IMR-90 (cell line): Measurements from ENCODE around the gene KRABD2.

Experiments
- ATAC-seq: fragments of 200-7000 bp; cut with Tn5 transposase; 2 replicates; pipeline ENCODE4 v1.9.1; 2020; ENCODE audit warnings: low read depth, mild to moderate bottlenecking, moderate library complexity
- BruUV-seq: library from RNA; stranded (reverse); fragments of 400-500 nt; replicated peaks from 2 replicates; lab custom pipeline; 2021; lab: Mats Ljungman, UMichigan
- CTCF ChIA-PET: fragments of 300-600 bp; formaldehyde crosslinking; extraction: SDS; loops from one replicate; lab custom pipeline; 2021; ENCODE audit warnings: antibody characterized with exemption; lab: Yijun Ruan, JAX
- POLR2A ChIA-PET: fragments of 300-600 bp; sonication (Branson Sonifier 250); formaldehyde crosslinking; loops from one replicate; lab custom pipeline; 2022; ENCODE audit warnings: antibody characterized with exemption; ENCODE audit not compliant: unreplicated experiment; lab: Charles Lee
- DNase-seq: peaks from one replicate; pipeline ENCODE4 v3.0.0; 2013
- H2AFZ ChIP-seq: replicated peaks from 2 replicates; pipeline ENCODE3; 2013; ENCODE audit warnings: low read length, mild to moderate bottlenecking; ENCODE audit not compliant: poor library complexity
- H2AK5ac ChIP-seq: 2 replicates; pipeline ENCODE4 v1.6.1; 2013; ENCODE audit warnings: low read depth, low read length, inconsistent platforms
- H2AK9ac ChIP-seq: replicated peaks from 2 replicates; pipeline ENCODE3; 2013; ENCODE audit warnings: mild to moderate bottlenecking, low read depth, low read length, moderate library complexity; ENCODE audit not compliant: poor library complexity
- H2BK120ac ChIP-seq: 2 replicates; pipeline ENCODE4 v1.6.1; 2013; ENCODE audit warnings: low read depth, low read length, inconsistent platforms
- H2BK15ac ChIP-seq: 3 replicates; pipeline ENCODE4 v1.6.1; 2013; ENCODE audit warnings: low read depth, low read length, inconsistent platforms
- H2BK20ac ChIP-seq: 2 replicates; pipeline ENCODE4 v1.6.1; 2013; ENCODE audit warnings: low read depth, mild to moderate bottlenecking, inconsistent platforms, low read length, moderate library complexity
- H2BK5ac ChIP-seq: 2 replicates; pipeline ENCODE4 v1.6.1; 2013; ENCODE audit warnings: mild to moderate bottlenecking, low read depth, low read length, inconsistent platforms; ENCODE audit not compliant: poor library complexity, severe bottlenecking
- H3K14ac ChIP-seq: replicated peaks from 2 replicates; pipeline ENCODE4 v1.6.1; 2013; ENCODE audit warnings: low read depth, low read length, inconsistent platforms
- H3K18ac ChIP-seq: 2 replicates; pipeline ENCODE4 v1.6.1; 2013; ENCODE audit warnings: low read depth, low read length, control low read depth
- H3K23ac ChIP-seq: 2 replicates; pipeline ENCODE4 v1.6.1; 2013; ENCODE audit warnings: low read depth, low read length, inconsistent platforms
- H3K27ac ChIP-seq: 2 replicates; pipeline ENCODE4 v1.5.1; 2013; ENCODE audit warnings: mild to moderate bottlenecking, control low read depth, low read length; ENCODE audit not compliant: insufficient read depth
- H3K27me3 ChIP-seq: 2 replicates; pipeline ENCODE4 v1.6.1; 2013; ENCODE audit warnings: low read length; ENCODE audit not compliant: control insufficient read depth, insufficient read depth
- H3K36me3 ChIP-seq: 2 replicates; pipeline ENCODE4 v1.6.1; 2013; ENCODE audit warnings: low read length, mixed read lengths; ENCODE audit not compliant: control insufficient read depth, insufficient read depth
- H3K4ac ChIP-seq: 2 replicates; pipeline ENCODE4 v1.6.1; 2013; ENCODE audit warnings: low read depth, low read length, inconsistent platforms
- H3K4me1 ChIP-seq: 2 replicates; pipeline ENCODE4 v1.6.1; 2013; ENCODE audit warnings: low read length, mixed read lengths; ENCODE audit not compliant: control insufficient read depth, insufficient read depth
- H3K4me2 ChIP-seq: 2 replicates; pipeline ENCODE4 v1.6.1; 2013; ENCODE audit warnings: low read depth, mild to moderate bottlenecking, control low read depth, low read length, moderate library complexity
- H3K4me3 ChIP-seq: 2 replicates; pipeline ENCODE4 v1.5.1; 2013; ENCODE audit warnings: low read depth, mild to moderate bottlenecking, control low read depth, low read length, moderate library complexity; ENCODE audit not compliant: insufficient read depth
- H3K56ac ChIP-seq: 2 replicates; pipeline ENCODE4 v1.6.1; 2013; ENCODE audit warnings: low read length, inconsistent platforms; ENCODE audit not compliant: insufficient read depth; ENCODE audit errors: extremely low read depth
- H3K79me1 ChIP-seq, 2 experiments: 2 replicates each; pipeline ENCODE4 v1.6.1; 2013; ENCODE audit warnings: low read length in 2 of 2, inconsistent platforms in 1 of 2, low read depth in 1 of 2
- H3K9ac ChIP-seq: 2 replicates; pipeline ENCODE4 v1.6.1; 2013; ENCODE audit warnings: low read depth, low read length, control low read depth
- H3K9me1 ChIP-seq: 2 replicates; pipeline ENCODE4 v1.6.1; 2013; ENCODE audit warnings: low read length, inconsistent platforms; ENCODE audit not compliant: insufficient read depth
- H3K9me3 ChIP-seq: 2 replicates; pipeline ENCODE4 v1.6.1; 2013; ENCODE audit warnings: low read length; ENCODE audit not compliant: control insufficient read depth, insufficient read depth
- H4K20me1 ChIP-seq: 2 replicates; pipeline ENCODE4 v1.6.1; 2013; ENCODE audit warnings: low read length, inconsistent platforms; ENCODE audit not compliant: insufficient read depth
- H4K5ac ChIP-seq: 2 replicates; pipeline ENCODE4 v1.6.1; 2013; ENCODE audit warnings: mild to moderate bottlenecking, low read depth, low read length, control low read depth
- H4K8ac ChIP-seq, 2 experiments: 2 replicates each; pipeline ENCODE4 v1.6.1; 2013; ENCODE audit warnings: low read depth in 2 of 2, low read length in 2 of 2, control low read depth in 1 of 2, inconsistent platforms in 1 of 2
- H4K91ac ChIP-seq: 2 replicates; pipeline ENCODE4 v1.6.1; 2013; ENCODE audit warnings: low read depth, low read length, inconsistent platforms; ENCODE audit not compliant: insufficient read depth
- BHLHE40 ChIP-seq: fragments of 150-350 bp; IDR thresholded peaks from 2 replicates; pipeline ENCODE4 v1.6.1; 2016; ENCODE audit warnings: mild to moderate bottlenecking, low read depth, low read length
- CHD1 ChIP-seq: IDR thresholded peaks from 2 replicates; pipeline ENCODE4 v1.6.1; 2012; ENCODE audit warnings: low read depth, low read length, improper control_type of control experiment
- RAD21 ChIP-seq: IDR thresholded peaks from 2 replicates; pipeline ENCODE4 v1.6.1; 2012; ENCODE audit warnings: low read length, improper control_type of control experiment
- RCOR1 ChIP-seq: IDR thresholded peaks from 2 replicates; pipeline ENCODE4 v1.6.1; 2012; ENCODE audit warnings: mild to moderate bottlenecking, low read length, improper control_type of control experiment; ENCODE audit not compliant: insufficient replicate concordance
- RFX5 ChIP-seq: IDR thresholded peaks from 2 replicates; pipeline ENCODE4 v1.8.0; 2012; ENCODE audit warnings: low read depth, mild to moderate bottlenecking, low read length, moderate library complexity
- WGBS, 2 experiments: methylation state at CpG; one replicate each; pipeline versions ENCODE4 v1.1.5 to v1.1.7; 2013; ENCODE audit warnings: missing lambda C conversion rate in 2 of 2; ENCODE audit not compliant: insufficient read length in 1 of 2; ENCODE audit errors: extremely low coverage in 2 of 2; 5-methylcytosine and 5-hydroxymethylcytosine counted together
- dilution Hi-C: fragments of 300-500 bp; cut with HindIII; formaldehyde crosslinking; loops from one replicate; pipeline ENCODE4 v1.14.3; 2018; ENCODE audit warnings: low sequenced_read_pairs; ENCODE audit not compliant: unreplicated experiment
- in situ Hi-C: fragments of 300-500 bp; cut with MboI; formaldehyde crosslinking; loops from 3 replicates; pipeline ENCODE4 v1.14.3; 2019; ENCODE audit warnings: low sequenced_read_pairs, inconsistent platforms, mixed read lengths
- intact Hi-C: fragments of 100-400 bp; cut with micrococcal nuclease; formaldehyde crosslinking; loops from 2 replicates; pipeline ENCODE4 v1.10.0; 2022

Gene KRABD2

DNA sequence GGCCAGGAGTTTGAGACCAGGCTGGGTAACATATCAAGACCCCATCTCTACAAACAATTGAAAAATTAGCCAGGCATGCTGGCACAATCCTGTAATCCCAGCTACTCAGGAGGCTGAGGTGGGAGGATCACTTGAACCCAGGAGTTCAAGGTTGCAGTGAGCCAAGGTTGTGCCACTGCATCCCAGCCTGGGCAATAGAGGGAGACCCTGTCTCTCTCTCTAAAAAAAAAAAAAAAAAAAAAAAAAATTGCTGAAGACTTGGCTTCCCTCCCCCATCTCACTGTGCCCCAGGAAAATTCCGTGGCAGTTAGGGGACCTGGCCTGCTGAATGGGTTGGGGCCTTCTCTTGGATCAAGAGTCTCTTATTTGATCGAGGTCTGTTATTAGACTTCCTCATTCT is 37.0 kb downstream of the KRABD2 start, which contains the start of gene ODF4:
TSS of gene ODF4 (plus strand) at position 301 of the 400 bp plus-strand sequence. CDS start 212 bp downstream, outside the sequence.
- peaks cover 12% of the 10 kb centered on the region for H3K27me3 ChIP-seq
- H4K8ac ChIP-seq: no peak within 1 kb of the TSS
- no peak within 1 kb of the TSS for H3K56ac ChIP-seq
- H3K9me3 ChIP-seq: no peaks in the 10 kb centered on the region
- no TSS peak for BruUV-seq
- H3K9me1 ChIP-seq: no peaks in the 10 kb centered on the region
- no peak within 1 kb of the TSS for H3K4me3 ChIP-seq
- no peak within 1 kb of the TSS for H3K4me2 ChIP-seq
- H3K23ac ChIP-seq: no peak within 1 kb of the TSS
- no peak within 1 kb of the TSS for H2AK5ac ChIP-seq
- no peaks in the 10 kb centered on the region for H4K20me1 ChIP-seq
- no peak within 1 kb of the TSS for H3K14ac ChIP-seq
- H2BK120ac ChIP-seq: no peak within 1 kb of the TSS
- no CpG with 5 or more reads among the region's 2 CpGs for WGBS, 2 experiments
- in situ Hi-C loops: no loop called here
- H3K4ac ChIP-seq: no peak within 1 kb of the TSS
- DNase-seq: no peak
- dilution Hi-C loops: no loop called here
- TF ChIP-seq RCOR1 (no peak), RFX5 (no peak), CHD1 (no peak), BHLHE40 (no peak), RAD21 (no peak)
- ChIA-PET CTCF (interaction anchor here (0.6 kb wide), 1 partner anchor 48 kb away, joined by 3 read pairs; no protein-coding TSS in a partner anchor), POLR2A (no interaction called here)
- no peak within 1 kb of the TSS for H4K91ac ChIP-seq
- H3K9ac ChIP-seq: no peak within 1 kb of the TSS
- no peak within 1 kb of the TSS for H2BK15ac ChIP-seq
- no peak within 1 kb of the TSS for H2AFZ ChIP-seq
- no peak within 1 kb of the TSS for H2BK20ac ChIP-seq
- H3K27ac ChIP-seq: no peak within 1 kb of the TSS
- no peaks in the 10 kb centered on the region for H3K36me3 ChIP-seq
- no peak within 1 kb of the TSS for H2BK5ac ChIP-seq
- no peak for ATAC-seq
- no peak within 1 kb of the TSS for H4K5ac ChIP-seq
- no peaks in the 10 kb centered on the region for H3K79me1 ChIP-seq
- H2AK9ac ChIP-seq: no peak within 1 kb of the TSS
- no peaks in the 10 kb centered on the region for H3K4me1 ChIP-seq
- intact Hi-C loops: no loop called here
- no peak within 1 kb of the TSS for H3K18ac ChIP-seq
